Mesothelial cell of epicardium (in vitro differentiated cells): ENCODE measurements around the gene RHOA. TPM values are rescaled to one million over a fixed set of nuclear protein-coding genes. Genes with fewer than 3 reads are reported as not detected.

ENCODE experiments used
- DNase-seq, 2 experiments: peaks; one replicate each; pipeline ENCODE4 v3.0.0; 2021; ENCODE audit warnings: low spot score in 2 of 2; ENCODE audit not compliant: unreplicated experiment in 2 of 2
- H3K27ac Mint-ChIP-seq: 2 replicates; pipeline ENCODE4 v1.8.0; 2021; ENCODE audit warnings: mixed read lengths
- H3K27me3 Mint-ChIP-seq: 2 replicates; pipeline ENCODE4 v1.8.0; 2021; ENCODE audit warnings: low read depth, mixed read lengths
- H3K36me3 Mint-ChIP-seq: 2 replicates; pipeline ENCODE4 v1.8.0; 2021; ENCODE audit warnings: mixed read lengths
- H3K4me1 Mint-ChIP-seq: 2 replicates; pipeline ENCODE4 v1.8.0; 2021; ENCODE audit warnings: mixed read lengths
- H3K4me3 Mint-ChIP-seq: 2 replicates; pipeline ENCODE4 v1.8.0; 2021; ENCODE audit warnings: mild to moderate bottlenecking, moderate library complexity, mixed read lengths
- H3K9me3 Mint-ChIP-seq: 2 replicates; pipeline ENCODE4 v1.8.0; 2021; ENCODE audit warnings: mixed read lengths
- CTCF ChIP-seq: fragments of 200-600 bp; sonication (generic); IDR thresholded peaks from one replicate; pipeline ENCODE4 v1.5.0; 2021; ENCODE audit warnings: antibody characterized with exemption; ENCODE audit not compliant: unreplicated experiment
- total RNA-seq: library from RNA; stranded (reverse); gene quantifications from 3 replicates; pipeline ENCODE4 v1.2.1, GENCODE V29; 2021

The RHOA gene
- total RNA-seq, 1 donor from 2014 or later = 248 TPM

- Mint-ChIP-seq H3K27ac (no peak overlapping the region), H3K36me3 (peaks cover 7% of the 10 kb centered on the region), H3K4me3 (no peak overlapping the region), H3K4me1 (peaks cover 22% of the 10 kb centered on the region), H3K9me3 (no peaks in the 10 kb centered on the region), H3K27me3 (no peaks in the 10 kb centered on the region)
- TF ChIP-seq CTCF = no peak
- no peak for DNase-seq
Observed at GRCh38 chr3:49424816-49425215, 13.0 kb upstream of the RHOA start.

DNA sequence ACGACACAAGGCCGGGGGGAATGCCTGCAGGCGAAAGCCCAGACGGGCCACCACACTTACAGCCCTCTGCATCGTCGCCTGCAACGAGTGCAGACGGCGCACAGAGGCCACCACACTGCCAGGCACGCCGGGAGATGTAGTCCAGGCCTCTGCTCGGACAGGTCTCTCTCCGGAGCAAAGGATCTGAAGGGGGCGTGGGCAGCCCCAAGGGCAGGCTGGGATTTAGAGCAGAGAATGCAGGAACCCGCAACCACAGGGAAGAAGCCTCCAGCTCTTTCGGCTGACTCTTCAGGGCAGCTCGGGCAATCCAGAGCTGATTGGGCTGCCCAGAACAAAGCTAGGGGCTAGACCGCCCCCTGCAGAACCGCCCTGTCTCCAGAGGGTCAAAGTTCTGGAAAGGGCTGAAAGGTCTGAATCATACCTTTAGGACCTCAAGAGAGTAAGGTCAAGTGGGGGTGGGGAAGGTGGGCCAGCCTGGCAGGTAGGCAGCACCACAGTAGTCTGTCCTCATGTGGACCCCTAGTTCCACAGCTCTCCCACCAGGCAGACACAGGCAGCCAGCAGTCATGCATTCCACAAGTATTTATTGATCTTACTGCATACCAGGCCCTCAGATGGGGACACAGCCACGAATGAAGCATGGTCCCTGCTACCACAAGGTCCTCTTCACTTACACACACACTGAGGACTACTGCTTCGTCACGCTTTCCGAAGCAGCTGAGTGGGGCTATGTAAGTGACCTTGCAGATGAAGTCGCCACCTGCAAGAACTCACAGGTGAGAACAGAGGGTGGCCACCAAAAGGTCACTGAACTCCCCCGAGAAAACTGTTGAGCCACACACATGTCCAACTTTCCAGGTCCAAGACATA is 10.8 kb upstream of the RHOA start, which contains the start of gene AMT:
AMT (minus strand) TSS at position 95 of the 870 bp plus-strand sequence; CDS start at position 72, 23 bp downstream.
- H3K36me3 Mint-ChIP-seq = peaks cover 14% of the 10 kb centered on the region
- no peaks in the 10 kb centered on the region for H3K9me3 Mint-ChIP-seq
- no peaks in the 10 kb centered on the region for H3K27me3 Mint-ChIP-seq
- H3K4me3 Mint-ChIP-seq = peak within 1 kb of the TSS; percentile 83
- peaks cover 17% of the 10 kb centered on the region for H3K4me1 Mint-ChIP-seq
- peak within 1 kb of the TSS; percentile 82 for H3K27ac Mint-ChIP-seq
- TF ChIP-seq CTCF = no peak
- peak in 1 of 2 experiments; percentile 53 for DNase-seq

DNA sequence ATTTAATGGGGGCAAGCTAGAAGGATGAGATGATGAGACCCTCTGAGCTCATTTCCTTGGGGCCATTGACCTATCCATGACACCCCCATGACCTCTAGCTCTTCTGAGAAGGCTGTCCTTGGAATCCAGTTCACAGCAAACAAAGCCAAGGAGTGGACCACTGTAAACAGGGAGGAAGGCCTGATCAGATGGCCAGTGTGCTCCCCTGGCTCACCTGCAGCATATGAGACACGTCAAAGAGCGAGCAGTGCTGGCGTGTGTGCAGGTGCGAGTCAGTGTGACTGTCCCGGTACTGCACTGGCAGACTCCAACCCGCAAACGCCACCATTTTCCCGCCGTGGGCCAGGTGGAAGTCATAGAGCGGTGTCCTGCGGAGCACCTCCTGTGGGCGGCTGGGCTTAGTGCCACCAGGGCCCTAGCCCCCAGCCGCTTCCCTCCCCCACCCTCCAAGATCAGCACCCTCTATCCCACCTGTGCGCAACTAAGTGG is 10.2 kb upstream of the RHOA start:
- H3K27ac Mint-ChIP-seq = peak overlapping the region; percentile 82
- H3K4me1 Mint-ChIP-seq = peaks cover 17% of the 10 kb centered on the region
- H3K9me3 Mint-ChIP-seq = no peaks in the 10 kb centered on the region
- no peak for DNase-seq
- H3K4me3 Mint-ChIP-seq = peak overlapping the region; percentile 83
- peaks cover 14% of the 10 kb centered on the region for H3K36me3 Mint-ChIP-seq
- no peaks in the 10 kb centered on the region for H3K27me3 Mint-ChIP-seq
- TF ChIP-seq CTCF = no peak

DNA sequence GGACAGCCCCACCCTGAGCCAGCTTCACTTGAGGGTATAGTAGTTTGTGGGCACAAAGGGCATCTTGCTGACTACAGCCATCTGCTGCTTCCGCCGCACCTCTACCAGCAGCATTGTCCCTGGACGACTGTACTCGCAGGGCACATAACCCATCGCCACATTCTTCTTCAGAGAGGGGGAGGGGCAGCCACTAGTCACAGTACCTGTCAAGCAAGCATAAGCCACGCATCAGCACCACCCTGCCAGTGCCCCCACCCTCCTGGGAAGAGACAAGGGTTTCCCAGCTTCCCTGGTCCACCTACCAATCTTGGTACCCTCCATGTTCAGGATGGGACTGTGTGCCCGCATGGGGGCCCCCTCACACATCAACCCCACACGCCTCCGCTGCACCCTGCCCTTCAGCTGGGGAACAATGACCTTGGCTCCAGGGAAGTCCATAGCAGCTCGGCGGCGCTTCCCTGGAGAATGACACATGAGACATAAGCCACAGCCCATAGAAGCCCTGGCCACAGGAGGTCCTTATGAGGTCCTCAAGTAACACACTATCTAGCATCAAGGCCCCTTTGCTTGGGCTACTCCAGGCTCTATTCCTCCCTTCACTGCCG is 5.8 kb upstream of the RHOA start:
- Mint-ChIP-seq H3K4me3 (no peak overlapping the region), H3K36me3 (peaks cover 7% of the 10 kb centered on the region), H3K4me1 (peaks cover 20% of the 10 kb centered on the region), H3K9me3 (no peaks in the 10 kb centered on the region), H3K27ac (no peak overlapping the region), H3K27me3 (no peaks in the 10 kb centered on the region)
- no peak for DNase-seq
- TF ChIP-seq CTCF = no peak

DNA sequence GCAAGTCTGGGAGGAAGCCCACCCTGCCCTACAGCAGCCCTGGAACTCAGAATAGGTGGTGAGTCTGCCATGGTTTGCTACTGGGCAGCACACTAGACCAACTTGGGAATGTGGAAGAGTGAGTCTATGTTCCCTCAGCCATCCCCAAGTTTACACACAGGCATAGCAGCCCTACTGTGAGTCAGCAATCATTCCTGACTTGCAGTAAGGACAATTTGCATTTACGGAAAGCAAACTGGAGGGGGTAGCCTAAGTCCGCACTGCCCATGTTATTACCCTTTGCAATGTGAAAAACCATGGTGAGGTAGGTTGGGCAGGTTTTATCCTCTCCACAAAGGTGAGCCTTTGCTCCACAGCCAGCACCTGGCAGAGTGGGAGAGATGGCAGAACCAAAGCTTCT is 5.1 kb upstream of the RHOA start:
- no peak for DNase-seq
- TF ChIP-seq CTCF = no peak
- Mint-ChIP-seq H3K4me1 (peaks cover 14% of the 10 kb centered on the region), H3K27ac (no peak overlapping the region), H3K27me3 (no peaks in the 10 kb centered on the region), H3K9me3 (no peaks in the 10 kb centered on the region), H3K36me3 (peaks cover 7% of the 10 kb centered on the region), H3K4me3 (no peak overlapping the region)
